ENCODE data around the gene SLC35B2. TPM values are rescaled to one million over a fixed set of nuclear protein-coding genes. Genes with fewer than 3 reads are reported as not detected.

SLC35B2 gene
- total RNA-seq, 1 donor from 2014 or later = 20.0 TPM

GRCh38 chr6:44289726-44290260 lies 32.5 kb upstream of the SLC35B2 start:
- intact Hi-C loops (cut with micrococcal nuclease) = no loop called here

GRCh38 chr6:44286747-44287146 lies 29.4 kb upstream of the SLC35B2 start:
- ATAC-seq (no peak), DNase-seq (no peak)
- intact Hi-C loops (cut with micrococcal nuclease) = no loop called here

More at GRCh38 chr6:44289726-44290260, 32.5 kb upstream of the SLC35B2 start:
- ATAC-seq (no peak), DNase-seq (peak; percentile 1)

GRCh38 chr6:44286285-44286565 lies 28.9 kb upstream of the SLC35B2 start:
- ATAC-seq (no peak), DNase-seq (no peak)
- intact Hi-C loops (cut with micrococcal nuclease) = no loop called here

- ATAC-seq (no peak), DNase-seq (peak; percentile 15)
- intact Hi-C loops (cut with micrococcal nuclease) = no loop called here
These were observed 28.4 kb upstream of the SLC35B2 start for GRCh38 chr6:44285552-44286284.

- ATAC-seq (no peak), DNase-seq (no peak)
- intact Hi-C loops (cut with micrococcal nuclease) = no loop called here
These were observed 27.5 kb upstream of the SLC35B2 start for GRCh38 chr6:44284867-44285266.

GRCh38 chr6:44284121-44284520 lies 26.8 kb upstream of the SLC35B2 start:
- DNase-seq (no peak), ATAC-seq (no peak)
- intact Hi-C loops (cut with micrococcal nuclease) = no loop called here

- ATAC-seq (no peak), DNase-seq (no peak)
- intact Hi-C loops (cut with micrococcal nuclease) = no loop called here
These were observed 21.7 kb upstream of the SLC35B2 start for GRCh38 chr6:44278774-44279697.

- DNase-seq = no peak
- no peak for ATAC-seq
- intact Hi-C loops (cut with micrococcal nuclease) = no loop called here
These were observed 21.0 kb upstream of the SLC35B2 start for GRCh38 chr6:44278315-44278714.

- intact Hi-C loops (cut with micrococcal nuclease) = no loop called here
- DNase-seq (no peak), ATAC-seq (no peak)
These were observed 20.4 kb upstream of the SLC35B2 start for GRCh38 chr6:44277763-44278162.

GRCh38 chr6:44276667-44277640 lies 19.6 kb upstream of the SLC35B2 start:
- intact Hi-C loops (cut with micrococcal nuclease) = no loop called here
- DNase-seq = no peak
- no peak for ATAC-seq

- DNase-seq (peak; percentile 49), ATAC-seq (peak; percentile 75)
- intact Hi-C loops (cut with micrococcal nuclease) = no loop called here
These were observed 18.7 kb upstream of the SLC35B2 start for GRCh38 chr6:44275749-44276648.

GRCh38 chr6:44275271-44275748 lies 18.0 kb upstream of the SLC35B2 start:
- DNase-seq (no peak), ATAC-seq (no peak)
- intact Hi-C loops (cut with micrococcal nuclease) = no loop called here

GRCh38 chr6:44273617-44274016 lies 16.3 kb upstream of the SLC35B2 start:
- DNase-seq (no peak), ATAC-seq (no peak)
- intact Hi-C loops (cut with micrococcal nuclease) = no loop called here

- ATAC-seq (no peak), DNase-seq (no peak)
- intact Hi-C loops (cut with micrococcal nuclease) = no loop called here
These were observed 15.8 kb upstream of the SLC35B2 start for GRCh38 chr6:44272999-44273566.

GRCh38 chr6:44272529-44272928 lies 15.2 kb upstream of the SLC35B2 start:
- intact Hi-C loops (cut with micrococcal nuclease) = no loop called here
- ATAC-seq (no peak), DNase-seq (no peak)

- ATAC-seq = no peak
- no peak for DNase-seq
- intact Hi-C loops (cut with micrococcal nuclease) = no loop called here
These were observed 14.6 kb upstream of the SLC35B2 start for GRCh38 chr6:44271914-44272313.

GRCh38 chr6:44271406-44271723 lies 14.0 kb upstream of the SLC35B2 start:
- DNase-seq (no peak), ATAC-seq (no peak)
- intact Hi-C loops (cut with micrococcal nuclease) = no loop called here

Data from left ventricle myocardium superior (tissue), 1 donor.